H1 (cell line): ENCODE data around the gene GPA33. TPM values are rescaled to one million over a fixed set of nuclear protein-coding genes. Genes with fewer than 3 reads are reported as not detected.

Source experiments
- polyA plus RNA-seq, 7 experiments: library from polyadenylated mRNA; depleted of rRNA in 3 of 7; stranded (reverse) in 5 of 7; unstranded in 2 of 7; fragments of >200 nt in 5 of 7; fragments of 200-250 nt in 2 of 7; gene quantifications; 1 replicate in 5 of 7; 2 replicates in 1 of 7; 4 replicates in 1 of 7; pipeline versions ENCODE4 v1.2.1 to v1.2.3, GENCODE V29; 2011 to 2013; ENCODE audit warnings: missing spikeins in 2 of 7, mixed read lengths in 2 of 7
- small RNA-seq: library from polyadenylated mRNA; stranded (forward); fragments of <200 nt; extraction: miRNeasy Mini kit (QIAGEN cat#:217004); gene quantifications from one replicate; pipeline ENCODE3, GENCODE V24; 2013; ENCODE audit not compliant: insufficient read depth
- total RNA-seq: library from RNA; stranded (reverse); fragmentation: NEBNext Ultra II Directional; extraction: Animal tissue kit (Norgen Biotek cat#: 25700); gene quantifications from 2 replicates; pipeline ENCODE4 v1.2.1, GENCODE V29; 2021

Gene GPA33
- total and polyA plus RNA-seq, 2 of the 8 experiments (the other 6 are each of a cell fraction or from before 2014, with no cell fraction given): 0.19 to 0.67 TPM

Small RNA genes lying within 50 kb of the gene (small RNA-seq; reads per million reads assigned to genes)
- gene RNA5SP65: 1.0 reads per million

Other genes with a start within 250 kb of the GPA33 start
- gene TADA1, start 214.1 kb downstream of the GPA33 start, total RNA-seq: 21.1 and 24.5 TPM in 2 replicates
- gene TADA1, start 214.1 kb downstream of the GPA33 start, polyA plus RNA-seq (2011; rRNA removed): 18.4 and 23.6 TPM in 2 replicates
- gene ILDR2, start 114.8 kb downstream of the GPA33 start, total RNA-seq: 0.86 and 1.5 TPM in 2 replicates
- gene ILDR2, start 114.8 kb downstream of the GPA33 start, polyA plus RNA-seq (2011; rRNA removed): 0.55 and 0.85 TPM in 2 replicates
- gene MAEL, start 101.1 kb downstream of the GPA33 start, total RNA-seq: not detected in 2 replicates
- gene MAEL, start 101.1 kb downstream of the GPA33 start, polyA plus RNA-seq (2011; rRNA removed): 0.03 TPM in 1 of 2 replicates, not detected in the other
- gene STYXL2, start 3.7 kb upstream of the GPA33 start, total RNA-seq: 0.22 and 0.34 TPM in 2 replicates
- 0.09 and 0.14 TPM in 2 replicates for gene STYXL2, start 3.7 kb upstream of the GPA33 start, polyA plus RNA-seq (2011; rRNA removed)
- gene POU2F1, start 130.5 kb upstream of the GPA33 start, total RNA-seq: 55.1 and 57.2 TPM in 2 replicates
- 36.2 and 37.0 TPM in 2 replicates for gene POU2F1, start 130.5 kb upstream of the GPA33 start, polyA plus RNA-seq (2011; rRNA removed)